Measurements from ENCODE around the gene MLF1. TPM values are rescaled to one million over a fixed set of nuclear protein-coding genes. Genes with fewer than 3 reads are reported as not detected.

The MLF1 gene
- total and polyA plus RNA-seq, 2 experiments from 2014 or later: 15.6 to 17.3 TPM

GRCh38 chr3:158642474-158643210 is 71.6 kb downstream of the MLF1 start:
- DNase-seq: no peak
- Histone ChIP-seq H3K79me2 (ENCODE audit: insufficient read depth) (peaks cover 33% of the 10 kb centered on the region), H3K27me3 (replicated peaks; ENCODE audit: insufficient read depth) (no peaks in the 10 kb centered on the region), H3K27ac (no peak overlapping the region), H3F3A (ENCODE audit: insufficient read depth) (no peaks in the 10 kb centered on the region), H3K4me2 (ENCODE audit: unreplicated experiment) (no peak overlapping the region), H3K9me2 (ENCODE audit: insufficient read depth) (no peaks in the 10 kb centered on the region), H3K9ac (no peak overlapping the region), H3K9me3 (ENCODE audit: low read depth) (no peaks in the 10 kb centered on the region), H4K20me1 (ENCODE audit: insufficient read depth) (no peaks in the 10 kb centered on the region), H3K4me3 (no peak overlapping the region), H2AFZ (no peak overlapping the region), H3K36me3 (ENCODE audit: low read depth) (peaks cover 5% of the 10 kb centered on the region; the same call in 1 of the 2 replicates), H3K4me1 (ENCODE audit: insufficient read depth) (peaks cover 10% of the 10 kb centered on the region)
- in situ Hi-C loops (cut with MboI): no loop called here
- TF ChIP-seq EZH2phosphoT487 (IDR thresholded peaks at IDR 0.05; ENCODE audit: insufficient read depth, low read depth) (no peak), EZH2 (IDR thresholded peaks at IDR 0.05; ENCODE audit: insufficient read depth, poor library complexity, severe bottlenecking) (no peak)
- 60 to 70% methylated on average over 6 of the region's 6 CpGs for whole genome bisulfite sequencing, 2 experiments (ENCODE audit: low coverage in 1 of 2, low lambda C conversion rate in 2 of 2, missing lambda C conversion rate in 2 of 2)

- no peaks in the 10 kb centered on the region for H3K9me2 ChIP-seq (ENCODE audit: insufficient read depth)
- TF ChIP-seq EZH2 (IDR thresholded peaks at IDR 0.05; ENCODE audit: insufficient read depth, poor library complexity, severe bottlenecking) (no peak), EZH2phosphoT487 (IDR thresholded peaks at IDR 0.05; ENCODE audit: insufficient read depth, low read depth) (no peak)
- peak within 1 kb of the TSS; percentile 90 for H3K9ac ChIP-seq
- H2AFZ ChIP-seq: peak within 1 kb of the TSS; percentile 84
- no peaks in the 10 kb centered on the region for H3K9me3 ChIP-seq (ENCODE audit: low read depth)
- in situ Hi-C loops (cut with MboI): no loop called here
- H3K4me2 ChIP-seq (ENCODE audit: unreplicated experiment): peak within 1 kb of the TSS; percentile 94
- H3K27ac ChIP-seq: peak within 1 kb of the TSS; percentile 68
- no peaks in the 10 kb centered on the region for H4K20me1 ChIP-seq (ENCODE audit: insufficient read depth)
- DNase-seq: peak; percentile 99
- peaks cover 10% of the 10 kb centered on the region for H3K4me1 ChIP-seq (ENCODE audit: insufficient read depth)
- H3K36me3 ChIP-seq (ENCODE audit: low read depth): peaks cover 9% of the 10 kb centered on the region
- no peaks in the 10 kb centered on the region for H3F3A ChIP-seq (ENCODE audit: insufficient read depth)
- no peaks in the 10 kb centered on the region for H3K27me3 ChIP-seq (replicated peaks; ENCODE audit: insufficient read depth)
- peaks cover 48% of the 10 kb centered on the region for H3K79me2 ChIP-seq (ENCODE audit: insufficient read depth)
- 1% methylated on average over 42 of the region's 42 CpGs for WGBS, 2 experiments (ENCODE audit: low coverage in 1 of 2, low lambda C conversion rate in 2 of 2, missing lambda C conversion rate in 2 of 2)
- H3K4me3 ChIP-seq: peak within 1 kb of the TSS; percentile 91
These were observed 73.4 kb downstream of the MLF1 start, which contains the start of gene GFM1 for GRCh38 chr3:158644345-158644908. Gene GFM1, plus strand, starts transcription at chr3:158644527. Its CDS starts 108 bp downstream, at chr3:158644635.

GRCh38 chr3:158649791-158650190 is 78.8 kb downstream of the MLF1 start:
- Histone ChIP-seq H2AFZ (no peak overlapping the region), H4K20me1 (ENCODE audit: insufficient read depth) (no peaks in the 10 kb centered on the region), H3K4me3 (no peak overlapping the region), H3K9ac (no peak overlapping the region), H3K27me3 (replicated peaks; ENCODE audit: insufficient read depth) (no peaks in the 10 kb centered on the region), H3K27ac (no peak overlapping the region), H3K9me2 (ENCODE audit: insufficient read depth) (no peaks in the 10 kb centered on the region), H3K9me3 (ENCODE audit: low read depth) (no peaks in the 10 kb centered on the region), H3K79me2 (ENCODE audit: insufficient read depth) (peaks cover 52% of the 10 kb centered on the region), H3K36me3 (ENCODE audit: low read depth) (peaks cover 42% of the 10 kb centered on the region), H3K4me1 (ENCODE audit: insufficient read depth) (peaks cover 10% of the 10 kb centered on the region), H3F3A (ENCODE audit: insufficient read depth) (no peaks in the 10 kb centered on the region), H3K4me2 (ENCODE audit: unreplicated experiment) (no peak overlapping the region)
- TF ChIP-seq EZH2phosphoT487 (IDR thresholded peaks at IDR 0.05; ENCODE audit: insufficient read depth, low read depth) (no peak), EZH2 (IDR thresholded peaks at IDR 0.05; ENCODE audit: insufficient read depth, poor library complexity, severe bottlenecking) (no peak)
- 68 to 72% methylated on average over 4 of the region's 4 CpGs for WGBS, 2 experiments (ENCODE audit: low coverage in 1 of 2, low lambda C conversion rate in 2 of 2, missing lambda C conversion rate in 2 of 2)
- in situ Hi-C loops (cut with MboI): no loop called here
- no peak for DNase-seq

- Histone ChIP-seq H3K4me3 (no peak overlapping the region), H3F3A (ENCODE audit: insufficient read depth) (no peaks in the 10 kb centered on the region), H2AFZ (no peak overlapping the region), H3K79me2 (ENCODE audit: insufficient read depth) (peaks cover 38% of the 10 kb centered on the region), H3K4me1 (ENCODE audit: insufficient read depth) (no peaks in the 10 kb centered on the region), H3K27ac (no peak overlapping the region), H3K9ac (no peak overlapping the region), H3K9me3 (ENCODE audit: low read depth) (no peaks in the 10 kb centered on the region), H4K20me1 (ENCODE audit: insufficient read depth) (no peaks in the 10 kb centered on the region), H3K27me3 (replicated peaks; ENCODE audit: insufficient read depth) (no peaks in the 10 kb centered on the region), H3K36me3 (ENCODE audit: low read depth) (peaks cover 46% of the 10 kb centered on the region), H3K9me2 (ENCODE audit: insufficient read depth) (no peaks in the 10 kb centered on the region), H3K4me2 (ENCODE audit: unreplicated experiment) (no peak overlapping the region)
- in situ Hi-C loops (cut with MboI): no loop called here
- 95 to 98% methylated on average over 2 of the region's 2 CpGs for WGBS, 2 experiments (ENCODE audit: low coverage in 1 of 2, low lambda C conversion rate in 2 of 2, missing lambda C conversion rate in 2 of 2)
- TF ChIP-seq EZH2phosphoT487 (IDR thresholded peaks at IDR 0.05; ENCODE audit: insufficient read depth, low read depth) (no peak), EZH2 (IDR thresholded peaks at IDR 0.05; ENCODE audit: insufficient read depth, poor library complexity, severe bottlenecking) (no peak)
- DNase-seq: no peak
These were observed 80.2 kb downstream of the MLF1 start for GRCh38 chr3:158651192-158651591.

All from GM23248 (cell line).